Progenitor cell of endocrine pancreas (in vitro differentiated cells): Measurements from ENCODE around the gene CALM1. TPM values are rescaled to one million over a fixed set of nuclear protein-coding genes. Genes with fewer than 3 reads are reported as not detected.

Source experiments
- DNase-seq: peaks from one replicate; pipeline ENCODE4 v3.0.0; 2021; ENCODE audit warnings: low spot score; ENCODE audit not compliant: unreplicated experiment
- H3K27ac Mint-ChIP-seq: 2 replicates; pipeline ENCODE4 v1.8.0; 2021; ENCODE audit warnings: mild to moderate bottlenecking, moderate library complexity, mixed read lengths
- H3K27me3 Mint-ChIP-seq: 2 replicates; pipeline ENCODE4 v1.8.0; 2021; ENCODE audit warnings: mixed read lengths
- H3K36me3 Mint-ChIP-seq: 2 replicates; pipeline ENCODE4 v1.8.0; 2022; ENCODE audit warnings: mixed read lengths; ENCODE audit not compliant: insufficient read depth
- H3K4me1 Mint-ChIP-seq: 2 replicates; pipeline ENCODE4 v1.8.0; 2021; ENCODE audit warnings: low read depth, mixed read lengths
- H3K4me3 Mint-ChIP-seq: 2 replicates; pipeline ENCODE4 v1.8.0; 2021; ENCODE audit warnings: low read depth, mild to moderate bottlenecking, moderate library complexity, mixed read lengths
- H3K9me3 Mint-ChIP-seq: 2 replicates; pipeline ENCODE4 v1.8.0; 2021; ENCODE audit warnings: low read depth, mixed read lengths
- CTCF ChIP-seq: fragments of 200-600 bp; sonication (generic); IDR thresholded peaks from one replicate; pipeline ENCODE4 v1.5.0; 2021; ENCODE audit warnings: antibody characterized with exemption, mild to moderate bottlenecking; ENCODE audit not compliant: unreplicated experiment
- total RNA-seq: library from RNA; stranded (reverse); gene quantifications from 2 replicates; pipeline ENCODE4 v1.2.1, GENCODE V29; 2021

Gene CALM1
- total RNA-seq, 1 donor from 2014 or later: 331 TPM

- no peak for TF ChIP-seq CTCF
- peaks cover 4% of the 10 kb centered on the region for H3K4me1 Mint-ChIP-seq
- H3K36me3 Mint-ChIP-seq: no peaks in the 10 kb centered on the region
- H3K9me3 Mint-ChIP-seq: no peaks in the 10 kb centered on the region
- H3K4me3 Mint-ChIP-seq: no peak overlapping the region
- H3K27ac Mint-ChIP-seq: no peak overlapping the region
- no peak for DNase-seq
- no peaks in the 10 kb centered on the region for H3K27me3 Mint-ChIP-seq
Measured at GRCh38 chr14:90355540-90356518, 41.0 kb upstream of the CALM1 start.

GRCh38 chr14:90356925-90357324 is 39.9 kb upstream of the CALM1 start:
- Mint-ChIP-seq H3K4me1 (peaks cover 4% of the 10 kb centered on the region), H3K36me3 (no peaks in the 10 kb centered on the region)
- TF ChIP-seq CTCF: no peak

GRCh38 chr14:90358359-90358758 is 38.5 kb upstream of the CALM1 start:
- no peaks in the 10 kb centered on the region for H3K27me3 Mint-ChIP-seq
- H3K27ac Mint-ChIP-seq: no peak overlapping the region
- no peaks in the 10 kb centered on the region for H3K36me3 Mint-ChIP-seq
- H3K9me3 Mint-ChIP-seq: no peaks in the 10 kb centered on the region
- no peak overlapping the region for H3K4me3 Mint-ChIP-seq
- DNase-seq: no peak
- peaks cover 4% of the 10 kb centered on the region for H3K4me1 Mint-ChIP-seq
- TF ChIP-seq CTCF: no peak

More at GRCh38 chr14:90356925-90357324, 39.9 kb upstream of the CALM1 start:
- H3K9me3 Mint-ChIP-seq: no peaks in the 10 kb centered on the region
- DNase-seq: no peak
- no peak overlapping the region for H3K27ac Mint-ChIP-seq
- no peaks in the 10 kb centered on the region for H3K27me3 Mint-ChIP-seq
- H3K4me3 Mint-ChIP-seq: no peak overlapping the region

- DNase-seq: no peak
- H3K27ac Mint-ChIP-seq: no peak overlapping the region
- no peaks in the 10 kb centered on the region for H3K36me3 Mint-ChIP-seq
- H3K9me3 Mint-ChIP-seq: no peaks in the 10 kb centered on the region
- no peaks in the 10 kb centered on the region for H3K27me3 Mint-ChIP-seq
- no peak overlapping the region for H3K4me3 Mint-ChIP-seq
- no peak for TF ChIP-seq CTCF
- peaks cover 4% of the 10 kb centered on the region for H3K4me1 Mint-ChIP-seq
Measured at GRCh38 chr14:90361865-90362557, 34.8 kb upstream of the CALM1 start.

GRCh38 chr14:90362558-90362896 is 34.3 kb upstream of the CALM1 start:
- TF ChIP-seq CTCF: no peak
- Mint-ChIP-seq H3K27me3 (no peaks in the 10 kb centered on the region), H3K4me3 (no peak overlapping the region), H3K27ac (no peak overlapping the region), H3K4me1 (no peaks in the 10 kb centered on the region), H3K9me3 (no peaks in the 10 kb centered on the region), H3K36me3 (no peaks in the 10 kb centered on the region)
- no peak for DNase-seq
